Endothelial cell of umbilical vein (primary cell): ENCODE data around the gene INS. TPM values are rescaled to one million over a fixed set of nuclear protein-coding genes. Genes with fewer than 3 reads are reported as not detected.

ENCODE experiments used
- BruUV-seq: library from RNA; stranded (reverse); fragments of 400-500 nt; replicated peaks from 2 replicates; lab custom pipeline; 2021; lab: Mats Ljungman, UMichigan
- CTCF ChIA-PET: fragments of 300-600, 350-600 bp; sonication (Branson Sonifier 250); formaldehyde crosslinking; loops from one replicate; lab custom pipeline; 2021; ENCODE audit warnings: antibody characterized with exemption, inconsistent platforms; lab: Charles Lee
- POLR2A ChIA-PET: fragments of 300-600, 350-600 bp; sonication (Branson Sonifier 250); formaldehyde crosslinking; loops from one replicate; lab custom pipeline; 2021; ENCODE audit warnings: antibody characterized with exemption, inconsistent platforms; lab: Charles Lee
- DNase-seq: peaks from one replicate; pipeline ENCODE4 v3.0.0-alpha.2; 2011; ENCODE audit warnings: low read depth, low spot score
- FAIRE-seq: peaks from 2 replicates; lab custom pipeline; 2011; peaks lifted over from hg19 to GRCh38; lab: Jason Lieb, UNC
- H2AFZ ChIP-seq: 2 replicates; pipeline ENCODE4 v1.6.0; 2012; ENCODE audit warnings: low read depth, low read length, control low read depth, inconsistent platforms
- H3K27ac ChIP-seq: 2 replicates; pipeline ENCODE4 v1.5.1; 2011; ENCODE audit warnings: low read depth, mild to moderate bottlenecking, control low read depth, low read length, moderate library complexity; ENCODE audit not compliant: insufficient read depth
- H3K27me3 ChIP-seq, 2 experiments: 2 replicates each; pipeline versions ENCODE4 v1.6.0 to v1.6.1; 2011; ENCODE audit warnings: low read length in 2 of 2, mixed read lengths in 1 of 2; ENCODE audit not compliant: control insufficient read depth in 2 of 2, insufficient read depth in 2 of 2
- H3K36me3 ChIP-seq, 2 experiments: 2 replicates in 1 of 2; 3 replicates in 1 of 2; pipeline ENCODE4 v1.5.1; 2011; ENCODE audit warnings: low read length in 2 of 2, mild to moderate bottlenecking in 1 of 2, moderate library complexity in 1 of 2; ENCODE audit not compliant: control insufficient read depth in 2 of 2, insufficient read depth in 2 of 2; ENCODE audit errors: extremely low read depth in 1 of 2
- H3K4me1 ChIP-seq: 3 replicates; pipeline ENCODE4 v1.5.1; 2011; ENCODE audit warnings: mild to moderate bottlenecking, low read length; ENCODE audit not compliant: control insufficient read depth, insufficient read depth; ENCODE audit errors: extremely low read depth
- H3K4me2 ChIP-seq: 2 replicates; pipeline ENCODE4 v1.6.1; 2011; ENCODE audit warnings: low read length, control low read depth, mixed read lengths; ENCODE audit not compliant: insufficient read depth
- H3K4me3 ChIP-seq, 3 experiments: fragments of 200-600 bp in 1 of 3; sonication (generic), shearing (Covaris generic) in 1 of 3; replicated peaks in 1 of 3; 2 replicates each; pipeline ENCODE4 v1.5.1; 2011 to 2016; ENCODE audit warnings: control low read depth in 3 of 3, low read length in 3 of 3, mild to moderate bottlenecking in 2 of 3, inconsistent platforms in 1 of 3, low read depth in 1 of 3, moderate library complexity in 1 of 3; ENCODE audit not compliant: insufficient read depth in 1 of 3
- H3K79me2 ChIP-seq: 2 replicates; pipeline ENCODE4 v1.6.0; 2012; ENCODE audit warnings: low read length, inconsistent platforms; ENCODE audit not compliant: control insufficient read depth, insufficient read depth
- H3K9ac ChIP-seq: replicated peaks from 2 replicates; pipeline ENCODE3; 2011; ENCODE audit warnings: low read length, control low read depth; ENCODE audit not compliant: insufficient read depth; ENCODE audit errors: extremely low read depth
- H3K9me1 ChIP-seq: replicated peaks from 3 replicates; pipeline ENCODE4 v1.6.0; 2011; ENCODE audit warnings: mild to moderate bottlenecking, low read length; ENCODE audit not compliant: control insufficient read depth, insufficient read depth; ENCODE audit errors: extremely low read depth
- H3K9me3 ChIP-seq: replicated peaks from 2 replicates; pipeline ENCODE4 v1.5.1; 2012; ENCODE audit warnings: low read length, inconsistent platforms; ENCODE audit not compliant: control insufficient read depth, insufficient read depth
- H4K20me1 ChIP-seq: replicated peaks from 2 replicates; pipeline ENCODE3; 2011; ENCODE audit warnings: mild to moderate bottlenecking, low read length; ENCODE audit not compliant: control insufficient read depth, insufficient read depth; ENCODE audit errors: extremely low read depth
- EZH2 ChIP-seq: IDR thresholded peaks from 2 replicates; pipeline ENCODE4 v1.6.1; 2012; ENCODE audit warnings: borderline replicate concordance, low read depth, mild to moderate bottlenecking, moderate library complexity, low read length, inconsistent platforms; ENCODE audit not compliant: severe bottlenecking
- FOS ChIP-seq: IDR thresholded peaks from 2 replicates; pipeline ENCODE4 v1.6.1; 2011; ENCODE audit warnings: mild to moderate bottlenecking, low read length, moderate library complexity, borderline replicate concordance; ENCODE audit not compliant: insufficient read depth
- GATA2 ChIP-seq: IDR thresholded peaks from 2 replicates; pipeline ENCODE4 v1.7.0; 2011; ENCODE audit warnings: low read depth, mild to moderate bottlenecking, moderate library complexity, mixed read lengths, low read length; ENCODE audit not compliant: insufficient read length, insufficient read depth
- JUN ChIP-seq: IDR thresholded peaks from 2 replicates; pipeline ENCODE4 v1.6.1; 2011; ENCODE audit warnings: borderline replicate concordance, low read depth; ENCODE audit not compliant: insufficient read length, insufficient read depth
- MYC ChIP-seq: IDR thresholded peaks from one replicate; pipeline ENCODE4 v1.6.1; 2011; ENCODE audit warnings: mild to moderate bottlenecking, low read depth, low read length
- POLR2A ChIP-seq: IDR thresholded peaks from 2 replicates; pipeline ENCODE4 v1.6.1; 2012; ENCODE audit warnings: low read depth, mild to moderate bottlenecking, control low read depth, low read length
- POLR2AphosphoS5 ChIP-seq: IDR thresholded peaks from 2 replicates; pipeline ENCODE4 v1.6.1; 2012; ENCODE audit warnings: low read depth, mild to moderate bottlenecking, control low read depth, low read length, moderate library complexity; ENCODE audit not compliant: insufficient read depth
- dilution Hi-C: fragments of 300-500 bp; cut with MboI; formaldehyde crosslinking; loops from one replicate; pipeline ENCODE4 v1.15.0; 2019; ENCODE audit warnings: low sequenced_read_pairs; ENCODE audit not compliant: extremely low pct_ligation_motif_present
- intact Hi-C: fragments of 100-400 bp; cut with micrococcal nuclease; formaldehyde crosslinking; loops from one replicate; pipeline ENCODE4 v1.10.0; 2022
- polyA plus RNA-seq, 4 experiments: library from polyadenylated mRNA; depleted of rRNA in 3 of 4; stranded (reverse) in 3 of 4; unstranded in 1 of 4; fragments of >200 nt; gene quantifications; 2 replicates each; pipeline versions ENCODE4 v1.2.1 to v1.2.3, GENCODE V29; 2011 to 2012; ENCODE audit warnings: missing spikeins in 1 of 4
- total RNA-seq: library from RNA; stranded (reverse); gene quantifications from 2 replicates; pipeline ENCODE4 v1.2.3, GENCODE V29; 2021
- TF ChIP-seq, protein P1 (sequence below), 2 donors: IDR thresholded peaks; 1 replicate in 1 of 2; 2 replicates in 1 of 2; pipeline ENCODE4 v1.5.1; 2011; ENCODE audit warnings: low read length in 2 of 2, mild to moderate bottlenecking in 2 of 2, moderate library complexity in 2 of 2, control low read depth in 1 of 2, inconsistent platforms in 1 of 2, low read depth in 1 of 2; ENCODE audit not compliant: insufficient read depth in 1 of 2; ENCODE audit errors: extremely low read depth in 1 of 2
- TF ChIP-seq, protein P2 (sequence below): IDR thresholded peaks from 2 replicates; pipeline ENCODE4 v1.6.1; 2011; ENCODE audit not compliant: insufficient read depth, insufficient read length

Gene INS
- total and polyA plus RNA-seq, 2 donors (not counting 3 experiments of a cell fraction or from before 2014, with no cell fraction given), result not detected

DNA sequence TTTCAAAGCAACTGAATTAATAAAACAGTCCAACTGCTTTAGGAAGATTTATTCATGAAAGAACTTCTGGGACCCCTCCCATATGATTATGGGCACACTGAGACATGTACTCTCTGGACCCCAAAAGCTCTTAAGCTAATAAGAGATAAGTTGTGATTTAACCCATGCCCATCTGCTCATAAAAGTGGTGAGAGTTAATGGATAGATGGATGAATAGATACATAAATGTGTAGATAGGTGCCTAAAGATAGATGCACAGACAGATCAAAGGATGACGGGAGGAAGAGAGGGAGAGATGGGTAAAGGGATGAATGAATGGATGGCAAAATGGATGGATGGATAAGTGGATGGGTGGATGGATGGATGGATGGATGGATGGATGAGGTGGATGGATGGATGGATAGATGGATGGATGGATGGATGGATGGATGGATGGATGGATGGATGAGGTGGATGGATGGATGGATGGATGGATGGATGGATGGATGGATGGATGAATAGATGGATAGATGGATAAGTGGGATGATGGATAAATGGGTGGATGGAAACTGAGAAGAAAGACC is 40.0 kb upstream of the INS start:
- no TSS peak for BruUV-seq
- Histone ChIP-seq H3K27ac (no peak overlapping the region), H3K79me2 (no peaks in the 10 kb centered on the region), H3K9ac (no peak overlapping the region), H3K4me2 (no peak overlapping the region), H4K20me1 (no peaks in the 10 kb centered on the region), H3K4me1 (no peaks in the 10 kb centered on the region), H3K36me3 (no peaks in the 10 kb centered on the region), H2AFZ (no peak overlapping the region), H3K4me3 (no peak overlapping the region), H3K9me3 (no peaks in the 10 kb centered on the region), H3K27me3 (no peaks in the 10 kb centered on the region), H3K9me1 (no peaks in the 10 kb centered on the region)
- no peak for TF ChIP-seq EZH2
- intact Hi-C loops, result no loop called here
- CTCF ChIA-PET, result interaction anchor here (4.7 kb wide), 1 partner anchor 220 kb away, joined by 67 read pairs; no protein-coding TSS in a partner anchor
- POLR2A ChIA-PET, result no interaction called here
- dilution Hi-C loops, result no loop called here
- DNase-seq (no peak), FAIRE-seq (no peak)

DNA sequence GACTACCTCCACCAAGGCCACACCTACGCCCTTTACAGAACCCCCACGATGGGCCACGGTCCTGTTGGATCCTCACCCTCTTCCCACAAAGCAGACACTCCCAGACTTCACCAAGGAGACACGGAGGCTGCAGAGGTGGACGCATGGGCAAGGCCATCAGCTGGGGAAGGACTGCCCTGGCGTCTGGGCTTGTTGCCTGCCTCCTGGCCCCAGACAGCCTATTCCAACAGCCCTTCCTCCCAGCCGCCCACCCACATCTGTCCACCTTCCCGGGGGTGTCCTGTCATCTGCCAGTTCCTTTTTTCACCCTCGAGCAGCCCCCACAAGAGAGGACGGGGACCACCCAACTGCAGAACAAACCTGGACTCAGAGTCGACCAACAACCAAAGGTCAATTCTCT is 39.5 kb upstream of the INS start:
- no peak overlapping the region for H3K27ac ChIP-seq
- TF ChIP-seq EZH2, result no peak
- TF ChIP-seq POLR2A, result no peak
- TF ChIP-seq, protein P1, sequence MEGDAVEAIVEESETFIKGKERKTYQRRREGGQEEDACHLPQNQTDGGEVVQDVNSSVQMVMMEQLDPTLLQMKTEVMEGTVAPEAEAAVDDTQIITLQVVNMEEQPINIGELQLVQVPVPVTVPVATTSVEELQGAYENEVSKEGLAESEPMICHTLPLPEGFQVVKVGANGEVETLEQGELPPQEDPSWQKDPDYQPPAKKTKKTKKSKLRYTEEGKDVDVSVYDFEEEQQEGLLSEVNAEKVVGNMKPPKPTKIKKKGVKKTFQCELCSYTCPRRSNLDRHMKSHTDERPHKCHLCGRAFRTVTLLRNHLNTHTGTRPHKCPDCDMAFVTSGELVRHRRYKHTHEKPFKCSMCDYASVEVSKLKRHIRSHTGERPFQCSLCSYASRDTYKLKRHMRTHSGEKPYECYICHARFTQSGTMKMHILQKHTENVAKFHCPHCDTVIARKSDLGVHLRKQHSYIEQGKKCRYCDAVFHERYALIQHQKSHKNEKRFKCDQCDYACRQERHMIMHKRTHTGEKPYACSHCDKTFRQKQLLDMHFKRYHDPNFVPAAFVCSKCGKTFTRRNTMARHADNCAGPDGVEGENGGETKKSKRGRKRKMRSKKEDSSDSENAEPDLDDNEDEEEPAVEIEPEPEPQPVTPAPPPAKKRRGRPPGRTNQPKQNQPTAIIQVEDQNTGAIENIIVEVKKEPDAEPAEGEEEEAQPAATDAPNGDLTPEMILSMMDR (IDR thresholded peaks at IDR 0.05; ENCODE audit: extremely low read depth in 1 of 2, insufficient read depth in 1 of 2, low read depth in 1 of 2, low read length in 2 of 2), result no peak
- no peak for TF ChIP-seq GATA2
- no peak for TF ChIP-seq JUN
- no peak for TF ChIP-seq MYC
- TF ChIP-seq FOS, result no peak
- TF ChIP-seq, protein P2, sequence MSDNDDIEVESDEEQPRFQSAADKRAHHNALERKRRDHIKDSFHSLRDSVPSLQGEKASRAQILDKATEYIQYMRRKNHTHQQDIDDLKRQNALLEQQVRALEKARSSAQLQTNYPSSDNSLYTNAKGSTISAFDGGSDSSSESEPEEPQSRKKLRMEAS, result no peak
- TF ChIP-seq POLR2AphosphoS5, result no peak
- H3K27me3 ChIP-seq, result no peaks in the 10 kb centered on the region
- FAIRE-seq (no peak), DNase-seq (no peak)
- H3K9ac ChIP-seq, result no peak overlapping the region
- H3K9me3 ChIP-seq, result no peaks in the 10 kb centered on the region
- ChIA-PET POLR2A (no interaction called here), CTCF (interaction anchor here (1.0 to 4.7 kb wide), 2 partner anchors 220 to 548 kb away, joined by 3 to 67 read pairs; no protein-coding TSS in a partner anchor)
- H3K4me2 ChIP-seq, result no peak overlapping the region
- dilution Hi-C loops, result no loop called here
- no peak overlapping the region for H2AFZ ChIP-seq
- no peaks in the 10 kb centered on the region for H3K36me3 ChIP-seq
- no peaks in the 10 kb centered on the region for H3K79me2 ChIP-seq
- H4K20me1 ChIP-seq, result no peaks in the 10 kb centered on the region
- no TSS peak for BruUV-seq
- H3K9me1 ChIP-seq, result no peaks in the 10 kb centered on the region
- no peaks in the 10 kb centered on the region for H3K4me1 ChIP-seq
- H3K4me3 ChIP-seq, result no peak overlapping the region
- intact Hi-C loops, result no loop called here
